Ovary (tissue), 3 donors: ENCODE results near the gene ASIC1.
"Not testable (repeated sequence)": the region's sequence is repeated elsewhere in the genome, so short reads cannot be mapped to it uniquely, and the experiment has no call there.

ENCODE experiments used
- POLR2A ChIP-seq: fragments of 450-650 bp; IDR thresholded peaks from one replicate; pipeline ENCODE4 v1.6.1; 2017; ENCODE audit warnings: antibody characterized with exemption, mild to moderate bottlenecking, moderate library complexity
- TF ChIP-seq, protein P1 (sequence below), 3 donors: fragments of 450-650 bp in 2 of 3; fragments of 200-600 bp in 1 of 3; IDR thresholded peaks; one replicate each; pipeline versions ENCODE4 v1.5.1 to v1.8.0; 2016 to 2022; ENCODE audit warnings: antibody characterized with exemption in 3 of 3, mild to moderate bottlenecking in 1 of 3
- donor health status: DM: no; HTN: no; CAD: no.

DNA sequence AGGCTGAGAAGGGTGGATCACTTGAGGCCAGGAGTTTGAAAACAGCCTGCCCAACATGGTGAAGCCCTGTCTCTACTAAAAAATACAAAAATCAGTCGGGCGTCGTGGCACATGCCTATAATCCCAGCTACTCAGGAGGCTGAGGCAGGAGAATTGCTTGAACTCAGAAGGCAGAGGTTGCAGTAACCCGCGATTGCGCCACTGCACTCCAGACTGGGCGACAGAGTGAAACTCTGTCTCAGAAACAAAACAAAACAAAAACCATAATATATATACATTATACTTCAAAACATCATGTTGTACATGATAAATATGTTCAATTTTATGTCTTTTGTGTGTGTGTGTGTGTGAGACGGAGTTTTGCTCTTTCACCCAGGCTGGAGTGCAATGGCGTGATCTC is 26.9 kb upstream of the ASIC1 start:
- not testable (repeated sequence) for TF ChIP-seq POLR2A
- TF ChIP-seq, protein P1, sequence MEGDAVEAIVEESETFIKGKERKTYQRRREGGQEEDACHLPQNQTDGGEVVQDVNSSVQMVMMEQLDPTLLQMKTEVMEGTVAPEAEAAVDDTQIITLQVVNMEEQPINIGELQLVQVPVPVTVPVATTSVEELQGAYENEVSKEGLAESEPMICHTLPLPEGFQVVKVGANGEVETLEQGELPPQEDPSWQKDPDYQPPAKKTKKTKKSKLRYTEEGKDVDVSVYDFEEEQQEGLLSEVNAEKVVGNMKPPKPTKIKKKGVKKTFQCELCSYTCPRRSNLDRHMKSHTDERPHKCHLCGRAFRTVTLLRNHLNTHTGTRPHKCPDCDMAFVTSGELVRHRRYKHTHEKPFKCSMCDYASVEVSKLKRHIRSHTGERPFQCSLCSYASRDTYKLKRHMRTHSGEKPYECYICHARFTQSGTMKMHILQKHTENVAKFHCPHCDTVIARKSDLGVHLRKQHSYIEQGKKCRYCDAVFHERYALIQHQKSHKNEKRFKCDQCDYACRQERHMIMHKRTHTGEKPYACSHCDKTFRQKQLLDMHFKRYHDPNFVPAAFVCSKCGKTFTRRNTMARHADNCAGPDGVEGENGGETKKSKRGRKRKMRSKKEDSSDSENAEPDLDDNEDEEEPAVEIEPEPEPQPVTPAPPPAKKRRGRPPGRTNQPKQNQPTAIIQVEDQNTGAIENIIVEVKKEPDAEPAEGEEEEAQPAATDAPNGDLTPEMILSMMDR (IDR thresholded peaks at IDR 0.05) = not testable (repeated sequence)
